Measurements from ENCODE around the gene ELMO1.

GRCh38 chr7:36955456-36956129, 493.1 kb downstream of the ELMO1 start:
- TF ChIP-seq CTCF (IDR thresholded peaks at IDR 0.05; ENCODE audit: borderline replicate concordance, extremely low read depth, low read length, poor library complexity, severe bottlenecking): no peak
- no peak for TF ChIP-seq EZH2 (IDR thresholded peaks at IDR 0.05; ENCODE audit: borderline replicate concordance, low read depth, low read length, severe bottlenecking)

Measured in DND-41 (cell line).